ENCODE results near the gene NPLOC4.

GRCh38 chr17:81591971-81592370, 44.9 kb downstream of the NPLOC4 start:
- TF ChIP-seq EP300 (IDR thresholded peaks at IDR 0.05), result no peak
- TF ChIP-seq, protein P1, sequence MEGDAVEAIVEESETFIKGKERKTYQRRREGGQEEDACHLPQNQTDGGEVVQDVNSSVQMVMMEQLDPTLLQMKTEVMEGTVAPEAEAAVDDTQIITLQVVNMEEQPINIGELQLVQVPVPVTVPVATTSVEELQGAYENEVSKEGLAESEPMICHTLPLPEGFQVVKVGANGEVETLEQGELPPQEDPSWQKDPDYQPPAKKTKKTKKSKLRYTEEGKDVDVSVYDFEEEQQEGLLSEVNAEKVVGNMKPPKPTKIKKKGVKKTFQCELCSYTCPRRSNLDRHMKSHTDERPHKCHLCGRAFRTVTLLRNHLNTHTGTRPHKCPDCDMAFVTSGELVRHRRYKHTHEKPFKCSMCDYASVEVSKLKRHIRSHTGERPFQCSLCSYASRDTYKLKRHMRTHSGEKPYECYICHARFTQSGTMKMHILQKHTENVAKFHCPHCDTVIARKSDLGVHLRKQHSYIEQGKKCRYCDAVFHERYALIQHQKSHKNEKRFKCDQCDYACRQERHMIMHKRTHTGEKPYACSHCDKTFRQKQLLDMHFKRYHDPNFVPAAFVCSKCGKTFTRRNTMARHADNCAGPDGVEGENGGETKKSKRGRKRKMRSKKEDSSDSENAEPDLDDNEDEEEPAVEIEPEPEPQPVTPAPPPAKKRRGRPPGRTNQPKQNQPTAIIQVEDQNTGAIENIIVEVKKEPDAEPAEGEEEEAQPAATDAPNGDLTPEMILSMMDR (IDR thresholded peaks at IDR 0.05), result no peak
